HepG2 (cell line): Measurements from ENCODE around the gene TRAIP. TPM values are rescaled to one million over a fixed set of nuclear protein-coding genes. Genes with fewer than 3 reads are reported as not detected.

Experiments
- ATF5 ChIP-seq: sonication (generic); formaldehyde crosslinking; IDR thresholded peaks from 2 replicates; pipeline ENCODE4 v1.4.0; 2020; ENCODE audit warnings: mild to moderate bottlenecking, low read depth, missing genetic modification reagents
- ETV5 ChIP-seq: IDR thresholded peaks from 2 replicates; pipeline ENCODE4 v1.6.1; 2018; ENCODE audit warnings: missing biosample characterization, missing genetic modification reagents, inconsistent platforms, borderline replicate concordance
- FLYWCH1 ChIP-seq: sonication (generic); formaldehyde crosslinking; IDR thresholded peaks from 2 replicates; pipeline ENCODE4 v1.8.1; 2023; ENCODE audit warnings: mild to moderate bottlenecking, missing genetic modification reagents
- LCORL ChIP-seq, 2 experiments: fragments of 450-650 bp in 1 of 2; sonication (generic) in 1 of 2; formaldehyde crosslinking in 1 of 2; IDR thresholded peaks; 2 replicates each; pipeline versions ENCODE4 v1.5.0 to v1.6.1; 2017 to 2020; ENCODE audit warnings: antibody characterized with exemption in 1 of 2, missing genetic modification reagents in 1 of 2
- MBNL3 ChIP-seq: fragments of 250-450 bp; sonication (Bioruptor Pico); conservative IDR thresholded peaks from 2 replicates; pipeline ENCODE4 v1.8.0; 2022; ENCODE audit warnings: mild to moderate bottlenecking, inconsistent platforms
- NFE2L1 ChIP-seq: sonication (generic); formaldehyde crosslinking; IDR thresholded peaks from 2 replicates; pipeline ENCODE4 v1.4.0; 2020; ENCODE audit warnings: missing genetic modification reagents, mild to moderate bottlenecking, borderline replicate concordance
- NR2C2 ChIP-seq: sonication (generic); formaldehyde crosslinking; IDR thresholded peaks from 2 replicates; pipeline ENCODE4 v1.4.0; 2020; ENCODE audit warnings: missing genetic modification reagents, mild to moderate bottlenecking, moderate library complexity, borderline replicate concordance
- PITX1 ChIP-seq: sonication (generic); formaldehyde crosslinking; IDR thresholded peaks from 2 replicates; pipeline ENCODE4 v1.5.1; 2020; ENCODE audit warnings: mild to moderate bottlenecking, missing genetic modification reagents
- POGZ ChIP-seq: sonication (generic); formaldehyde crosslinking; IDR thresholded peaks from 2 replicates; pipeline ENCODE4 v1.4.0; 2020; ENCODE audit warnings: mild to moderate bottlenecking, missing genetic modification reagents
- PRDM4 ChIP-seq: sonication (generic); formaldehyde crosslinking; IDR thresholded peaks from 2 replicates; pipeline ENCODE4 v1.9.0; 2021; ENCODE audit warnings: missing genetic modification reagents, borderline replicate concordance
- SIN3A ChIP-seq: IDR thresholded peaks from 2 replicates; pipeline ENCODE4 v1.6.1; 2011; ENCODE audit warnings: low read depth, mild to moderate bottlenecking, control low read depth, low read length, borderline replicate concordance
- TRIM22 ChIP-seq: fragments of 450-650 bp; IDR thresholded peaks from 2 replicates; pipeline ENCODE4 v1.6.1; 2017
- ZBTB10 ChIP-seq: sonication (generic); formaldehyde crosslinking; IDR thresholded peaks from 2 replicates; pipeline ENCODE4 v1.4.0; 2020; ENCODE audit warnings: missing genetic modification reagents, borderline replicate concordance
- ZBTB25 ChIP-seq: IDR thresholded peaks from 2 replicates; pipeline ENCODE4 v1.6.1; 2018; ENCODE audit warnings: missing genetic modification reagents
- ZNF350 ChIP-seq: sonication (generic); formaldehyde crosslinking; IDR thresholded peaks from 2 replicates; pipeline ENCODE4 v1.4.0; 2020; ENCODE audit warnings: mild to moderate bottlenecking, low read depth, missing genetic modification reagents, borderline replicate concordance
- ZNF724P ChIP-seq: sonication (generic); formaldehyde crosslinking; IDR thresholded peaks from 2 replicates; pipeline ENCODE4 v1.8.0; 2022; ENCODE audit warnings: missing genetic modification reagents, borderline replicate concordance
- ZNF784 ChIP-seq: sonication (generic); formaldehyde crosslinking; IDR thresholded peaks from 2 replicates; pipeline ENCODE4 v1.5.1; 2020; ENCODE audit warnings: missing genetic modification reagents, mild to moderate bottlenecking, borderline replicate concordance
- ZSCAN9 ChIP-seq: IDR thresholded peaks from 2 replicates; pipeline ENCODE4 v1.6.1; 2016; ENCODE audit warnings: borderline replicate concordance
- polyA plus RNA-seq, 8 experiments: library from polyadenylated mRNA; depleted of rRNA in 3 of 8; stranded (reverse) in 7 of 8; unstranded in 1 of 8; fragments of >200 nt; fragmentation: Illumina TruSeq in 4 of 8; extraction: Trizol in 4 of 8; gene quantifications; 2 replicates each; pipeline versions ENCODE4 v1.2.1 to v1.2.3, GENCODE V29; 2011 to 2016; ENCODE audit warnings: low read depth in 4 of 8, missing spikeins in 1 of 8, mixed read lengths in 1 of 8; ENCODE audit not compliant: insufficient read depth in 1 of 8
- total RNA-seq, 5 experiments: library from RNA; depleted of rRNA; stranded (reverse); fragments of >200 nt; fragmentation: Illumina TruSeq; extraction: Trizol; gene quantifications; 2 replicates each; pipeline ENCODE4 v1.2.3, GENCODE V29; 2016; ENCODE audit warnings: low read depth in 1 of 5

The TRAIP gene
- total and polyA plus RNA-seq, 2 of the 13 experiments (the other 11 are each of a cell fraction or from before 2014, with no cell fraction given), result 13.9 to 23.9 TPM

GRCh38 chr3:49802719-49803464 is 53.5 kb downstream of the TRAIP start, which contains the start of gene INKA1 (continued):
- TF ChIP-seq ZBTB25 (CRISPR knock-in tag) (peak; percentile 70; the same call in 1 of the 2 replicates), TRIM22 (no peak), ZBTB10 (CRISPR knock-in tag) (peak; percentile 63), MBNL3 (CRISPR knock-in tag) (no peak), ETV5 (peak; percentile 27; the same call in 1 of the 2 replicates), LCORL (IDR thresholded peaks at IDR 0.05) (no peak), LCORL (CRISPR knock-in tag; IDR thresholded peaks at IDR 0.05) (peak; percentile 65; the same call in 1 of the 2 replicates), NFE2L1 (CRISPR knock-in tag) (no peak), POGZ (CRISPR knock-in tag) (0 out of 2 replicates have a peak, but pooled peaks have one; percentile 2), ZSCAN9 (peak; percentile 64; the same call in 1 of the 2 replicates), ZNF350 (CRISPR knock-in tag) (peak; percentile 64; the same call in 1 of the 2 replicates), ZNF784 (no peak), ATF5 (no peak), PITX1 (CRISPR knock-in tag) (peak; percentile 76; the same call in 1 of the 2 replicates), FLYWCH1 (CRISPR knock-in tag) (no peak), SIN3A (peak; percentile 60; the same call in 1 of the 2 replicates), ZNF724P (CRISPR knock-in tag) (0 out of 2 replicates have a peak, but pooled peaks have one; percentile 75), PRDM4 (CRISPR knock-in tag) (no peak), NR2C2 (CRISPR knock-in tag) (no peak; the same call in 1 of the 2 replicates)
